Activated naive CD4-positive, alpha-beta T cell treated with anti-CD3 and anti-CD28 coated beads for 36 hours (primary cell): ENCODE measurements around the gene CCDC88C. TPM values are rescaled to one million over a fixed set of nuclear protein-coding genes. Genes with fewer than 3 reads are reported as not detected.

Source experiments
- CTCF ChIA-PET: fragments of 350-600 bp; sonication (Branson Sonifier 250); formaldehyde crosslinking; loops from one replicate; lab custom pipeline; 2021; ENCODE audit warnings: antibody characterized with exemption; lab: Charles Lee
- DNase-seq: peaks from one replicate; pipeline ENCODE4 v3.0.0-alpha.2; 2020
- H3K27ac Mint-ChIP-seq: one replicate; pipeline ENCODE4 v1.8.0; 2021; ENCODE audit warnings: mild to moderate bottlenecking, mixed read lengths
- H3K27me3 Mint-ChIP-seq: one replicate; pipeline ENCODE4 v1.8.0; 2021; ENCODE audit warnings: low read depth, mixed read lengths
- H3K36me3 Mint-ChIP-seq: one replicate; pipeline ENCODE4 v1.8.0; 2021; ENCODE audit warnings: low read depth, mixed read lengths
- H3K4me1 Mint-ChIP-seq: one replicate; pipeline ENCODE4 v1.8.0; 2021; ENCODE audit warnings: low read depth, mixed read lengths
- H3K4me3 Mint-ChIP-seq: one replicate; pipeline ENCODE4 v1.8.0; 2021; ENCODE audit warnings: mild to moderate bottlenecking, moderate library complexity, mixed read lengths
- H3K9me3 Mint-ChIP-seq: one replicate; pipeline ENCODE4 v1.8.0; 2021; ENCODE audit warnings: mixed read lengths
- intact Hi-C: fragments of 100-400 bp; cut with micrococcal nuclease; formaldehyde crosslinking; loops from one replicate; pipeline ENCODE4 v1.15.1; 2023
- total RNA-seq, 2 experiments: library from RNA; stranded (reverse); gene quantifications; one replicate each; pipeline ENCODE4 v1.2.3, GENCODE V29; 2021

The CCDC88C gene
- total RNA-seq, 2 experiments from 2014 or later = 76.0 to 83.3 TPM

DNA sequence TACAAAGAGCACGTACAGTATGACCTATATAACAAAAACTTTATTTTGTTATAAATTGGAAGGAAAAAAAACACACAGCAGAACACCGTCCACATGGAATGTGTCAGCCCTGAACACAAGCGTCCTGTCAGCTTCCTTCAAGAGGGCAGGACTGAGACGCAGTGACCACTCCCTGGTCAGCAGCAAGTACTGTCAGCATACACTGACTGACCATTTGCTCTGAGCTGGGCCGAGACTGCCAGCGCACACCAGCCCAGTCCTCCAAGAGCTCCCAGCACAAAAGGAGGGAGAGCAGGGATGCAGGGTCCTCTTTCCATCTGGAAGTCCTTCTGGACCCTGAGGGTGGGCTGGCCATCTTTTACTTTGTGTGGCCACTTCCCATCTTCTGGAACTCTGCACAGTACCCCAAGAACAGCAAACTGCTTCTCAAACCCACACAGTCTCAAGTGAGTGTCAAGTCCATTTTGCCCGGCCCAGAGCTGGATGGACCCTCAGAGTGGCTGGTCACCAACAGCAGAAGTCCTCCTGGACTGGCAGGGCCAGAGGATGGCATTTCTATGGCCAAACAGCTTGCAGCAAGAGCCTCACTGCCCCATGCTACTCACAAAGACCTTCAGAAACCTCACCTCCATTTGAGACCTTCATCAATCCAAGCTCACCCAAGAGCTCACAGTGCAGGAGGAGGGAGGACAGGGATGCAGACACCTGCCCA lies 11.7 kb downstream of the CCDC88C start:
- no peak for DNase-seq
- Mint-ChIP-seq H3K27ac (peak overlapping the region; percentile 75), H3K4me1 (peaks cover 93% of the 10 kb centered on the region), H3K4me3 (peak overlapping the region; percentile 26), H3K9me3 (no peaks in the 10 kb centered on the region), H3K27me3 (no peaks in the 10 kb centered on the region), H3K36me3 (peaks cover 32% of the 10 kb centered on the region)
- intact Hi-C loops = no loop called here
- CTCF ChIA-PET = interaction anchor here (1.0 to 1.4 kb wide), 3 partner anchors 14 to 88 kb away, joined by 3 to 5 read pairs (median 4); no protein-coding TSS in a partner anchor

DNA sequence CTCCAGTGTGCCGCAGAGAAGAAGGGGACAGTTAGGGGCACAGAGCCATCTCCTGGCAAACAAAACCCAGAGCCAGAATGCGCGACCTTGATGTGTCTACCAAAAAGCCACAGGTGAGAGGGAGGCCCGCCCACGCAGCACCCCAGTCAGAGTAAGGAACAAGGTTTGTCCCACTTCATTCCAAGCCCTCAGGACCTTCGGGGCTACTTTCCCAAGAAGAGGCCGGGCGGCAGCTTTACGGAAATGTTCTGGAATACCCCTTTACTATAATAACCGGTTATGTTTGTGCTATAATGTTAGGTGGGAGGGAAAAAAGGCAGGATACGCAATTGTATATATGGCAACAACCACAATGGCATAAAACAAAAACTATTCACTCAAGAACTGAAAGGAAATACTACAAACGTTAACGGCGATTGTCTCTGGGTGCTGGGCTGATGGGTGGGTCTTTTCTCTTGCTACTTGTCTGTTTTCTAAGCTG lies 12.3 kb downstream of the CCDC88C start:
- CTCF ChIA-PET = interaction anchor here (1.4 kb wide), 2 partner anchors 14 to 30 kb away, joined by 4 to 5 read pairs; no protein-coding TSS in a partner anchor
- Mint-ChIP-seq H3K27ac (peak overlapping the region; percentile 75), H3K9me3 (no peaks in the 10 kb centered on the region), H3K4me1 (peaks cover 93% of the 10 kb centered on the region), H3K4me3 (peak overlapping the region; percentile 26), H3K27me3 (no peaks in the 10 kb centered on the region), H3K36me3 (peaks cover 32% of the 10 kb centered on the region)
- peak; percentile 72 for DNase-seq
- intact Hi-C loops = no loop called here

DNA sequence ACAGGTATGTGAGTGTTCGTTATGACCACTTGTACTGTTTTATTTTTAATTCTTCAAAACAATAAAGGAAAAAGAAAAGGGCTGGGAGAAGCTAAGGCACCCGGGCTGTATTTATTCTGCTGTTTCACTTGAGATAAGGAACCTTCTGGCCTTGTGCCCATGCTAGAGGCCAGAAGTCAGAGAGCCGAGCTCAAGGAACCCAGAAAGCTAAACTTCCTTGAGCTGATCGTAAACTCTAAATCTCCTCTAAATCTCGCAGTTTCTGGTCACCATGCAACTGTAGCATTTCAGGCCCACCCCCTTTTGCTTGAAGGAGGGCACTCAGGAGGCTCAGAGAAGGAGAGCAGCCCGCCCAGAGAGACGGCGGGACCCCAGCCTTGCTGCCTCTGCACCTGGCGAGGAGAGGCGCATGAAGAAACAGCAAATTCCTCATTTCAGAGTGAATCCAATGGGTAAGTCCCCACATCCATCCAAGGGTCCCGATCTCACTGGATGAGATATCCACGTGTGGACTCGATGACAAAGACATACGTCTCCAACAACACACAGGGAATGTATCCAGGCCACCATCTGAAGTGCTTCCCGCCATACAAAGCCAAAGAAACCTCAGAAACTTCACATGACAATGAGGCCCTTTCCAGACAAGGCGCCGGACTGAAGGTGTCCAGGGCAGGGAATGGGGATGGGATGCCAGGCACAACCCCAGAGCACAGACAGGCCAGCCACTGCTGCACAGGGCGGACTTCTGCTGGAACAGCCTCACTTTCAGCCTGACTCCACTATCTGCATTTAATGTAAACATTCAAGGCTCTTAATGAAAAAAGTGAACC lies 14.6 kb downstream of the CCDC88C start:
- intact Hi-C loops = no loop called here
- CTCF ChIA-PET = interaction anchor here (1.2 to 7.2 kb wide), 4 partner anchors 11 to 106 kb away, joined by 3 to 94 read pairs (median 10); partner anchors contain the start of gene CCDC88C

DNA sequence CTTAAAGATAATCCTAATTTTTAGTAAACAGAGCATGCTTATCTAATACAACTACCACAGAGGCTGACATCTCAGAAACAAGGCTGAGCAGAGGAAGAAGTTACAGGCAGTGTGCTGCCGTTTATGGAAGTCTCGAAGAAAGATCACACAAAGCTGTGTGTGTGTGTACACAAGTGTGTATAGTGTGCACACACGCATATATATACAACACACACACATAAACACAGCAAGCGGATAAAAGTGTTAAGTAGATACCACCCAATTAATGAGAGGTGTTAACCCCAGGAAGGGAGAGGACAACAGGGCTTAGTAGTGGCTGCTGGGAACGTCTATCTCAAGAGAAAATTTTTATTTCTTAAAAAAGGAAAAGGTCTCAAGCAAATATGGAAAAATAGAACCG lies 15.3 kb downstream of the CCDC88C start:
- no peaks in the 10 kb centered on the region for H3K9me3 Mint-ChIP-seq
- peaks cover 24% of the 10 kb centered on the region for H3K36me3 Mint-ChIP-seq
- H3K27ac Mint-ChIP-seq = peak overlapping the region; percentile 86
- intact Hi-C loops = no loop called here
- H3K4me1 Mint-ChIP-seq = peaks cover 91% of the 10 kb centered on the region
- H3K27me3 Mint-ChIP-seq = no peaks in the 10 kb centered on the region
- no peak for DNase-seq
- H3K4me3 Mint-ChIP-seq = peak overlapping the region; percentile 56
- CTCF ChIA-PET = interaction anchor here (1.2 to 7.2 kb wide), 3 partner anchors 12 to 105 kb away, joined by 4 to 94 read pairs (median 16); partner anchors contain the start of gene CCDC88C

More for the DNA sequence above, 14.6 kb downstream of the CCDC88C start:
- DNase-seq = no peak
- Mint-ChIP-seq H3K36me3 (peaks cover 26% of the 10 kb centered on the region), H3K27ac (peak overlapping the region; percentile 86), H3K4me3 (peak overlapping the region; percentile 56), H3K9me3 (no peaks in the 10 kb centered on the region), H3K27me3 (no peaks in the 10 kb centered on the region), H3K4me1 (peaks cover 91% of the 10 kb centered on the region)

DNA sequence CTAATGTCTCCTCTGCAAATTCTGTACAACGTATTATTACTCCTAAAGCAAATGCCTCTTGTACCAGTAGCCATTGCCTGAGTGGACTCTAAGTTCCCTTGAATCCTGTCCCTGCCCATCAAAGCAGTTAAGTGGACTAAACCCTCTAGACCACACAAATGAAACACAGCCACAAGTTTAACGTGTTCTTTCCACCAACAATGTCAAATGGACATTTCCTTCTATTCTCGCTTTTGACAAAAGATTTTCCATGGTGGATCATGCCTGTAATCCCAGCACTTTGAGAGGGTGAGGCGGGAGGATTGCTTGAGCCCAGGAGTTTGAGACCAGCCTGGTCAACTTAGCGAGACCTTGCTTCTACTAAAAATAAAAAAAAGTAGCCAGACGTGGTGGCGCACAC lies 15.9 kb downstream of the CCDC88C start:
- H3K4me3 Mint-ChIP-seq = no peak overlapping the region
- peaks cover 19% of the 10 kb centered on the region for H3K36me3 Mint-ChIP-seq
- no peak for DNase-seq
- peak overlapping the region; percentile 86 for H3K27ac Mint-ChIP-seq
- peaks cover 91% of the 10 kb centered on the region for H3K4me1 Mint-ChIP-seq
- intact Hi-C loops = no loop called here
- CTCF ChIA-PET = interaction anchor here (1.2 to 7.2 kb wide), 3 partner anchors 13 to 105 kb away, joined by 4 to 94 read pairs (median 16); partner anchors contain the start of gene CCDC88C
- H3K27me3 Mint-ChIP-seq = no peaks in the 10 kb centered on the region
- no peaks in the 10 kb centered on the region for H3K9me3 Mint-ChIP-seq

DNA sequence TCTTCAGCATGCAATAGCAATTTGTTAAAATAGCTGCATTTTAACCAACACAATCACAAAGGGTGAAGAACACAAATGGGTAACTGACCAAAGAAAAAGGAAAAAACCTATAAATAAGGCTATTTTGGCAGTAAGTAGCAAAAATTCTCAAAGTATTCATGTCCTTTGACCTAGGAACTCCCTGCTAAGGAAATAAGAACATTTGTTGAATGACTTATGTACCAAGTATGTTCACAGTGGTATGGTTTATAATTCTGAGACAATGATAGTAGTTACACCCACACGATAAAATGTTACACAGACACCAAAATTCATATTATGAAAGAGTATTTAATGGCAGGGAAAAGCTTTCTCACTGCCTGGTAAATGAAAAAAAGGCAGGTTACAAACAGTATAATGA lies 16.9 kb downstream of the CCDC88C start:
- Mint-ChIP-seq H3K27ac (peak overlapping the region; percentile 97), H3K27me3 (no peaks in the 10 kb centered on the region), H3K36me3 (peaks cover 21% of the 10 kb centered on the region), H3K4me1 (peaks cover 91% of the 10 kb centered on the region), H3K4me3 (peak overlapping the region; percentile 99), H3K9me3 (no peaks in the 10 kb centered on the region)
- intact Hi-C loops = no loop called here
- DNase-seq = no peak
- CTCF ChIA-PET = interaction anchor here (0.9 to 7.2 kb wide), 5 partner anchors 13 to 77 kb away, joined by 5 to 94 read pairs (median 5); partner anchors contain the start of gene CCDC88C

DNA sequence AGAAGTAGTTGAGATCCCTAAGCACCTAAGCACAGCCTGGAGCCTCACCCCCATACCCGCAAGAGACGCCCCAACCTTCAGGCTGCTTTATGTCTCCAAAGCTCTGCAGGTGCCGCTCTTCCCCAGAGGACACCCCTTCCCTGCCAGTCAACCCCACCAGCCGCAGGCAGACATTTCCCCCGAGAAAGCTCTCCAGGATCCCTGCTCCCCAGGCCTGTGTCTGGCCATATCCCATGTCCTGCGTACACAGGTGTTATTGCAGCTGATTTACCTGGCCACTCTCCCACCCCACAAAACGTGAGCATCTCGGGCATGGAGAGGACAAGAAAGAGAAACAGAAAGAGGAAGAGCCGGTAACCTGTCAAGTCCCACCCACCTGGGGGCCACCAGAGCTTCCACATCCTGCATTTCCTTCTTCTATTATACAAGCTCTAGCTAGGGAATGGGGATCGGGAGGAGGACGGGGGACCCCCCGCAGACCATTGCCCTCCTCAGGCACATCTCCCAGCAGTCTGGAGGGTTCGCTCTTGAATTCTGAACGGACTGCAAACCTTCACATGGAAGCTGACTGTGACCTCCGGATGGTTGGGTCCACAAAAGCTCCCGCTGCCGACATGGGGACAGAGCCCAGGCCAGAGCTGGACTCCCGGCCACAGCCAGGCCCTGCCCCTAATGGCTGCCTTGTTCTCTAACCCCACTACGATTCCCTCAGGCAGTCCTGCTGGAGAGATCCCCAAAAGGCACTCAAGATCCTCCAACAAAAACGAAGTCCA lies 17.6 kb downstream of the CCDC88C start:
- Mint-ChIP-seq H3K9me3 (no peaks in the 10 kb centered on the region), H3K27me3 (no peaks in the 10 kb centered on the region), H3K4me1 (peaks cover 91% of the 10 kb centered on the region), H3K36me3 (peaks cover 24% of the 10 kb centered on the region), H3K27ac (peak overlapping the region; percentile 97), H3K4me3 (peak overlapping the region; percentile 99)
- CTCF ChIA-PET = interaction anchor here (0.6 to 7.2 kb wide), 8 partner anchors 8 to 77 kb away, joined by 3 to 94 read pairs (median 5); partner anchors contain the start of gene CCDC88C
- intact Hi-C loops = no loop called here
- DNase-seq = peak; percentile 64

DNA sequence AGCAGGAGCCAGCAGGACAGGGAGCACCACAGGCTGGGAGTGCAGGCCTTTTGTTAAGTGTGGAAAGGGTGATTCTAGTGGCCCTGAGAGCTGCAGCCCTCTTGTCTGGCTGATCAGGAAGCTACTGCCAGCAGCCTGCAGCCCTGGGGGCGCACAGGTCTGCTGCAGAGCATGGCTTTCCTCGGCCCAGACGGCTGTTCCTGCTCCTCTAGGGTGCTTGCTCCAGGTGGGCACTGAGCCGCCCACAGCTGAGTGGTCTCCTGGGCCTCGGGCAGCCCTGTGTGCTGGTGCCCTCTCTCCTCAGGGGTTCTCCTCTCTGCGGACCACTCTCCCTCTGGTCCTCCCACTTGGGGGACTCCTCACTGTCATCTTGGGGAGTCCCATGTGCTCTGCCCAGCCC lies 18.9 kb downstream of the CCDC88C start:
- H3K27ac Mint-ChIP-seq = peak overlapping the region; percentile 97
- H3K4me1 Mint-ChIP-seq = peaks cover 92% of the 10 kb centered on the region
- no peak for DNase-seq
- intact Hi-C loops = no loop called here
- CTCF ChIA-PET = interaction anchor here (0.5 to 7.2 kb wide), 12 partner anchors 10 to 222 kb away, joined by 3 to 94 read pairs (median 6); partner anchors contain the start of gene CCDC88C
- H3K36me3 Mint-ChIP-seq = peaks cover 28% of the 10 kb centered on the region
- H3K4me3 Mint-ChIP-seq = peak overlapping the region; percentile 99
- no peaks in the 10 kb centered on the region for H3K9me3 Mint-ChIP-seq
- H3K27me3 Mint-ChIP-seq = no peaks in the 10 kb centered on the region

DNA sequence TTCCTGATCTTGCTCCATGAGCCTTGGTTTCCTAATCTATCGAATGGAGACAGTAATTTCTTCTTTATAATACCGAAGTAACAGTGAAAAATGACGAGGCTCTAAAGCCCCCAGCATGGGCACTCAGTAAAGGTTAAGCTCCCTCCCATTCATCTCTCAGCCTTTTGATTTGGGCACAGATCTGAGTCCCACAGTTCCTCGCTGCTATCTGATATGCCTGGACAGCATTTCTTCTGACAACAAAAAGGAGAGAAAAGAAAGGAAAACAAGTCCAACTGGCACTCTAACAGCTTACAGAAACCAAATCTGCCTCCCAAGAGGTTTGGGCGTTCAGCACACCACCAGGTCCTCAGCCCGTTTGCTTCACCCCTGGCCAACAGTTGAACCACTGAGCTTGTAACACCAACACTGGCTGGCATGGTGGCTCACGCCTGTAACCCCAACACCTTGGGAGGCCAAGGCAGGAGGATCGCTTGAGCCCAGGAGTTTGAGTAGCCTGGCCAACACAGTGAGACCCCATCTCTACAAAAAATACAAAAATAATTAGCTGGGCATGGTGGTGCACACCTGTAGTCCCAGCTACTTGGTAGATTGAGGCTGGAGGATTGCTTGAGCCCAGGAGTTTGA lies 19.5 kb downstream of the CCDC88C start:
- no peak for DNase-seq
- H3K27me3 Mint-ChIP-seq = no peaks in the 10 kb centered on the region
- H3K36me3 Mint-ChIP-seq = peaks cover 28% of the 10 kb centered on the region
- peaks cover 92% of the 10 kb centered on the region for H3K4me1 Mint-ChIP-seq
- H3K27ac Mint-ChIP-seq = peak overlapping the region; percentile 87
- CTCF ChIA-PET = interaction anchor here (0.8 to 7.2 kb wide), 11 partner anchors 10 to 221 kb away, joined by 3 to 94 read pairs (median 6); partner anchors contain the start of gene CCDC88C
- intact Hi-C loops = loop anchor here (1.0 kb wide), 5 partner anchors 12 to 49 kb away; no protein-coding TSS in a partner anchor
- H3K4me3 Mint-ChIP-seq = peak overlapping the region; percentile 64
- H3K9me3 Mint-ChIP-seq = no peaks in the 10 kb centered on the region

DNA sequence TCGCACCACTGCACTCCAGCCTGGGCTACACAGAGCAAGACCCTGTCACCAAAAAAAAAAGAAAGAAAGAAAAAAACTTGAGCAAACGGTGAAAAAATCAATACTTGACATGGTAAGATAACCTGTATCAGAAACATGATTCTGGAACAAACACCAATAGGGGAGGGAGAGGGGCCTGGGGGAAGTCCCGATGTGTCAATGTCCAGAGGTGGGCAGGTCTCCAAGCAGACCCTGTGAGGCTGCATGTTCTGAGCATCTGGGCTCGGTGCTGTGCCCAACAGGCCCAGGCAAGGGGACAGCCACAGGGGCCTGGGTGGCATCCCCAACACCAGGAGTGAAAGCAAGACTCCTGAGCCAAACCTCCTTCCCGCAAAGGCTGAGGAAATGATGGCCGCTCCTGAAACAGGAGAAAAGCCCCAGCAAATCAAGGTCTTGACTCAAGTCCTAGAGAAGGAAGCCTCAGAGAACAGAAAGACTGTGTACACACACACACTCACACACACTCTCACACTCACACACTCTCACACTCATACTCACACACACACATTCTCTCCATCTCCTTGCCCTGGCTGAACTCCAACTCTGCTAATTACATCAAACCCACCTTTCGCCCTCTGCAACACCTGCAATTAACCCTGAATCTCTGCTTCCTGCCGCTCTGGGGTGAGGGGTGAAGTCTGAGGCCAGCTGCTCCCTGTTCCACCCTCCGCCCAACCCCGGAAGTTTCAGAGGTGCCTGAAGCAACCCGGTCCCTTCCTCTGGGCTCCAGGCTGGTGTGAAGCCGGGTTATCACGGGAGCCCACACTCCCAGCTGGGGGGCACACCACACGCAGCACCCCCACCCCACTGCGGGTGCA lies 20.4 kb downstream of the CCDC88C start:
- DNase-seq = peak; percentile 88
- Mint-ChIP-seq H3K9me3 (no peaks in the 10 kb centered on the region), H3K36me3 (peaks cover 26% of the 10 kb centered on the region), H3K27ac (peak overlapping the region; percentile 87), H3K27me3 (no peaks in the 10 kb centered on the region), H3K4me1 (peaks cover 92% of the 10 kb centered on the region), H3K4me3 (peak overlapping the region; percentile 64)
- intact Hi-C loops = loop anchor here (1.0 kb wide), 5 partner anchors 13 to 48 kb away; no protein-coding TSS in a partner anchor
- CTCF ChIA-PET = interaction anchor here (0.7 to 7.2 kb wide), 8 partner anchors 9 to 73 kb away, joined by 3 to 94 read pairs (median 6); partner anchors contain the start of gene CCDC88C
